HUDEP-2 (cell line): ENCODE data around the gene KCNB1.

ENCODE experiments used
- DNase-seq, 76 experiments: peaks; one replicate each; lab custom pipeline; 2025; ENCODE audit not compliant: unreplicated experiment in 76 of 76; lab: John Stamatoyannopoulos, UW

KCNB1 gene

DNA sequence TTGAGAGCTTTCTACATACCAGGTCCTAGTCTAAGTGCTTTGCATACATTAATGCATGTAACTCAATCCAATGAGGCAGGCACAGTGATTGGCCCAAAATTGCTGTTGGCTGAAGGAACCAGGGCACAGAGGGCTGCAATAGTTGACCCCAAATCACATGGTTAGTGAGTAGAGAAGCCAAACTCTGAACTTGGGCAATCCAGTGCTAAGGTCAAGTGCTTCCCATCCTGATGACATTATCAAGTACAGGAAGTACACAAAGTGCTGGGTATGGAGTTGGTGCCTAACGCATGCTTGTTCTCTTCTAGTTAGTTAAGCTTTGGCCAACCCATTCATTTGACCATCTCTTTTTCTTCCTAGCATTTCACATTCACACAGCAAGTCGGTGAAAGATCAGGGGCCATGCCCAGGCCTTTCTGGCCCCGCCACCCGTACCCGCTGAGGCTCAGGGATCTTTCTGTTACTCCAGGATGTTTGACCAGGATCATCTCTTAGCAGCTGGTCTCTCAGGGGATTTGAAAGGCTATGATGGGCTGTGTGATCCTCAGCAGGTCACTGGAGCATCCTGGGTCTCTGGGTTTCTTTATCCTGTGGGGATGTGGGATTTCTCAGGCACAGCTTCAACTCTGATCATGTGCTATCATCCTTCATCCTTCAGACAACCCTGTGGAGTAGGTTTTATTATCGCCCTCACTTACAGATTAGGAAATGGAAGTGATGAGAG is 7.0 kb downstream of the KCNB1 start:
- DNase-seq = no peak

- DNase-seq = peak in 1 of 76 experiments; percentile 3
Measured at GRCh38 chr20:49471397-49471796, 11.1 kb downstream of the KCNB1 start.

DNA sequence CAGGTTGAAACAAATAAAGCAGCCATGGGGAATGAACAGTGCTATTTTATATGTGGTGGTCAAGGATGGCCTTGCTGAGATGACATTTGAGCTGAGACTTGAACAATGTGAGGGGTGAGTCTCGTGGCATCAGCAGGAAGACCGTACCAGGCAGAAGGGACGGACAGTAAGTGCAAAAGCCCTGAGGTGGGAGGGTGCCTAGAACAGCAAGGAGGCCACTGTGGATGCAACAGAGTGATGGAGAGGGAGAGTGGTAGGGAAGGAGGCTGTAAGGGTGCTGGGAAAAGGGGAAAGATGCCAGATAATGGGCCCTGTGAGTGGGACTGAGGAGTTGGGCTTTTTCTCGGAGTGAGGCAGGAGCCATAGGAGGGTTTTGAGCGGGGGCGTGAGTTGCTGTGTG is 11.5 kb downstream of the KCNB1 start:
- DNase-seq = no peak

- no peak for DNase-seq
Measured at GRCh38 chr20:49469060-49469459, 13.4 kb downstream of the KCNB1 start.

GRCh38 chr20:49468412-49468811 is 14.1 kb downstream of the KCNB1 start:
- no peak for DNase-seq

GRCh38 chr20:49466114-49466912 is 16.2 kb downstream of the KCNB1 start:
- DNase-seq = no peak

DNA sequence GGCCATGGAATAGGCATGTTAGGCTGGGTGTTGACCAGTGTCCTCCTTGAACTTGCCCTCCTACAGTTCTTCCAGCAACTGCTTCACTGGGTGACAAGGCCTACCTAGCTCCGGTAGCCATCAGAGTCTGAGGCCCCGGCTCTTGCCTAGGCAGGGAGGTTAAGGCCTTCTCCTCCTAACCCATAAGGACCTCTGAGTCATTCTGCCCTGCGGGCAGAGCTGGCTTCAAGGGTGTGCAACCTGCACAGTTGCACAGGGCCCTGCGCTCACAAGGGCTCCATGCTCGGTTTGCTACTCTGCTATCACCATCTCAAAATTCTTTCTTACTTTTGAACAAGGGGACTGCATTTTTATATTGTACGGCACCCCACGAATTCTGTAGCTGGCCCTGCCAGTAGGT is 17.9 kb downstream of the KCNB1 start:
- DNase-seq = no peak

- no peak for DNase-seq
Measured at GRCh38 chr20:49462626-49463025, 19.8 kb downstream of the KCNB1 start.

- DNase-seq = no peak
Measured at GRCh38 chr20:49461894-49462620, 20.4 kb downstream of the KCNB1 start.

DNA sequence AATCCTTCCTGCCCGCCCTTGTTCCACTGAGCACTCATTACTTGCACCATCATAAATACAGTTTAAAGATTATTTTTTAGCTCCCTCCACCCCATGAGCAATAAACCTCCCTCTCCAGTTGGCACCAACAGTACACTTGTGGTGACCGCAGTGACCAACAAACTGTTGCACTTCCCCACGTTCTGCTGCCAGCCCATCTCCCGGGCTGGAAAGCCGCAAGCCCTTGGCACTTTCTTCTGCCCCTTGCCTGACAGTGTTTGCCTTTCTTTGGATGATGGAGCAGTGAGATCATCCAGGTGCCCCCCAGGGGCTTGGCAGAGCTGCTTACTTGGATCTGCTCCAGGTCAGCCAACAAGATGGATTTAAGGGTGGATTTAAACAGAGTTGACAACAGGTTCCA is 21.6 kb downstream of the KCNB1 start:
- no peak for DNase-seq

GRCh38 chr20:49460131-49460530 is 22.3 kb downstream of the KCNB1 start:
- DNase-seq = no peak

GRCh38 chr20:49459684-49460083 is 22.8 kb downstream of the KCNB1 start:
- DNase-seq = no peak

GRCh38 chr20:49457444-49457843 is 25.0 kb downstream of the KCNB1 start:
- DNase-seq = no peak

- no peak for DNase-seq
Measured at GRCh38 chr20:49456646-49457045, 25.8 kb downstream of the KCNB1 start.

GRCh38 chr20:49455691-49456090 is 26.8 kb downstream of the KCNB1 start:
- no peak for DNase-seq

DNA sequence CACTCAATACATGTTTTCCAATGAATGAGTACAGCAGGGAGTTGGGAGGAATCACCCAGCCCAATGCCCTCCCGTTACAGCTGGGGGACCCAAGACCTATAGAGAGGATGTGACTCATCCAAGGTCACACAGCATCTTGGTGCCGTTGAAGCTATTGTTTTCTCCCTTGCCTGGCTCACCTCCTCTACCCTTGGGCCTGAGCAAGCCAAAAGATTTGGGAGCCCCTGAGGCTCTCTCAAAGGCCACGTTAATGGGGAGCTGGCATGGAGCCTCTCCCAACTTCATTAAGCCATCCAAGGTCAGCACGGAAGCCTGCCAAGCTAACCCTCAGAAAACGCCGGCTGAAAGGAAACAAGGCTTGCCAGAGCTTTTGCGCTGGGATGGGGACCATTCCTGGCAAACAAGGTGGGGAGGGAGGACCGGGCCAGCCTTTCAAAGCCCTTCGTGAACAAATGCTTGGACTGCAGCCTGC is 30.4 kb downstream of the KCNB1 start:
- no peak for DNase-seq

DNA sequence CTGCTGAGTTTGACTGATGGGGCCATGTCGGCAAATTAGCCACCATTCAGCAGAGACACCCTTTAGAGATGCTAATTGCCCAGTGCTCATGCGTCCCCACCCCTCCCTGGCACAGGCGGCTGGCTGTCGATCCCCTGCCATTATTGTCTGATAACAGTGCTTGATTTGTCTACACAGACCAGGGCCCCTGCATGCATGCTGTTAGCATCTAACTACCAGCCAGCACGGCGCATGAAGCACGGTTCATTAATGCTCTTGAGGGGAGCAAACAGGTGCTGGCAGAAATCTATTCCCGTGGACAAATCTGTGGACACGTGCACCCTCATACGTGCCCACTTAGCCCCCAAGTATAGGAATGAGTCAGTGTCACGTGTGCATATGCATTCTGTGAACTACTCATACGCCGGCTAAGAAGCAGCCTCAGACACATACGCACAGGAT is 32.2 kb downstream of the KCNB1 start:
- no peak for DNase-seq

DNA sequence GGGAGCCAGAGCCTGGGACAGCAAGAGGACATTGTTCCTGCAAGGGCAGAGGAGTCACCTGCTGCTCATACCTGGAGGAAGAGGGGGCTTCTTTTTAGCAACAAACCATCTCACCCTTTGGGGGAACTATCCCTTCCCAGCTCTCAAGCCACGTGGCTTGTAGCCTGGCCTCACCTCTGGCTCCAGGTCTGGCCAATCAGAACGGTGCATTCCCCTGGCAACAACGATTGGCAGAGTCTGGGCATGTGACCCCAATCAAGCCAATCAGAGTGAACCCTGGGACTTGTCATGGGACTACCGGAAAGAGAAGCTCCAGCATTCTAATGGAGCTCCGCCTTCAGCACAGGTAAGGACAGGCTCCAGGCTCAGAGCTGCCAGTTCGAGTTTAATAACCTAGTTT is 33.6 kb downstream of the KCNB1 start:
- DNase-seq = no peak

GRCh38 chr20:49447946-49448809 is 34.3 kb downstream of the KCNB1 start:
- no peak for DNase-seq

DNA sequence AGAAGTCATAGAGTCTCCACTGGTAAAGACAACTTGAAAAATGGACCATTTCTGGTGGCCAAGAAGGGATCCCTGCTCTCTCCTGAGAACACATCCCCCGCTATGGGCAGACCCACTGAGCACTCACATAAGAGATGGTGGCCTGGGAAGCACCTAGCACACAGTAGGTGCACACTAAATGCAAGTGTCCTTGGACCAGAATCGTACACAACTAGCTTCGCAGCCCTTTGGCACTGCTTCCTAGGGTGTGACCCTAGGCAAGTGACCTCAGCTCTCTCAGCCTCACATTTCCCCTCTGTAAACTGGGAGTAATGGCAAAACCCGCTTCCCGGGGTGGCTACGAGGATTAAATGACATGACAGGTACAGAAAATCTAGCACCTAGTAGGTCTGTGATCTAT is 35.1 kb downstream of the KCNB1 start:
- no peak for DNase-seq
